Stomach (tissue), 9 donors: Measurements from ENCODE around the gene CD300C. TPM values are rescaled to one million over a fixed set of nuclear protein-coding genes. Genes with fewer than 3 reads are reported as not detected.
A peak's percentile ranks its signal among the peaks of the same experiment; 100 is the strongest.

ENCODE experiments used
- DNase-seq, 2 donors: peaks; one replicate each; pipeline versions ENCODE4 v3.0.0 to v3.0.0-alpha.2; 2013 to 2019
- H3K27ac ChIP-seq, 5 donors: fragments of 200-600 bp in 4 of 5; sonication (generic) in 4 of 5; one replicate each; pipeline ENCODE4 v1.5.1; 2013 to 2019; ENCODE audit warnings: mild to moderate bottlenecking in 1 of 5, moderate library complexity in 1 of 5
- H3K27me3 ChIP-seq, 3 donors: fragments of 200-600 bp; sonication (generic); one replicate each; pipeline ENCODE4 v1.5.1; 2017 to 2019; ENCODE audit warnings: mixed run types in 1 of 3
- H3K36me3 ChIP-seq, 4 donors: fragments of 200-600 bp; sonication (generic); 1 replicate in 3 of 4; 2 replicates in 1 of 4; pipeline ENCODE4 v1.5.1; 2016 to 2019
- H3K4me1 ChIP-seq, 4 donors: fragments of 200-600 bp; sonication (generic); one replicate each; pipeline ENCODE4 v1.5.1; 2016 to 2019
- H3K4me3 ChIP-seq, 4 donors: fragments of 200-600 bp; sonication (generic) in 3 of 4; one replicate each; pipeline ENCODE4 v1.5.1; 2016 to 2019; ENCODE audit warnings: mild to moderate bottlenecking in 1 of 4
- H3K9me3 ChIP-seq, 4 donors: fragments of 200-600 bp; sonication (generic); one replicate each; pipeline ENCODE4 v1.5.1; 2016 to 2019
- EP300 ChIP-seq: sonication (generic); formaldehyde crosslinking; IDR thresholded peaks from one replicate; pipeline ENCODE4 v1.6.1; 2017; ENCODE audit warnings: antibody characterized with exemption
- POLR2A ChIP-seq, 4 donors: fragments of 450-650 bp; IDR thresholded peaks; one replicate each; pipeline ENCODE4 v1.6.1; 2016; ENCODE audit warnings: antibody characterized with exemption in 4 of 4, control low read depth in 2 of 4, mild to moderate bottlenecking in 1 of 4, moderate library complexity in 1 of 4
- POLR2AphosphoS5 ChIP-seq, 3 donors: sonication (generic); formaldehyde crosslinking; IDR thresholded peaks; one replicate each; pipeline ENCODE4 v1.6.1; 2016; ENCODE audit warnings: antibody characterized with exemption in 3 of 3
- WGBS, 5 donors: extraction: QIAGEN DNeasy Blood & Tissue Kit in 3 of 5; methylation state at CpG; one replicate each; pipeline versions ENCODE4 v1.1.5 to v1.1.7; 2013 to 2018; 5-methylcytosine and 5-hydroxymethylcytosine counted together
- intact Hi-C: fragments of 100-400 bp; cut with DNase I; formaldehyde crosslinking; loops from one replicate; pipeline ENCODE4 v1.15.1; 2023; ENCODE audit warnings: low total_unique reads
- polyA plus RNA-seq, 3 donors: library from polyadenylated mRNA; stranded (reverse); fragments of 200-250 nt; gene quantifications; one replicate each; pipeline ENCODE4 v1.2.3, GENCODE V29; 2013
- total RNA-seq, 5 donors: library from RNA; depleted of rRNA; stranded (reverse); fragments of >200 nt; gene quantifications; one replicate each; pipeline versions ENCODE4 v1.1.0 to v1.2.3, GENCODE V29; 2014 to 2016
- TF ChIP-seq, protein P1 (sequence below), 7 experiments: fragments of 450-650 bp in 4 of 7; fragments of 200-600 bp in 3 of 7; sonication (generic) in 3 of 7; IDR thresholded peaks; one replicate each; pipeline ENCODE4 v1.5.1; 2016 to 2019; ENCODE audit warnings: antibody characterized with exemption in 7 of 7, control low read depth in 2 of 7, mild to moderate bottlenecking in 1 of 7
- donor health status: healthy with polysubstance abuse.
- donor health status: Bipolar disorder and iron deficiency.
- donor health status: healthy.

Gene CD300C
- total and polyA plus RNA-seq, 8 donors, result 0.13 to 1.6 (median 0.75) TPM; not detected in 5

DNA sequence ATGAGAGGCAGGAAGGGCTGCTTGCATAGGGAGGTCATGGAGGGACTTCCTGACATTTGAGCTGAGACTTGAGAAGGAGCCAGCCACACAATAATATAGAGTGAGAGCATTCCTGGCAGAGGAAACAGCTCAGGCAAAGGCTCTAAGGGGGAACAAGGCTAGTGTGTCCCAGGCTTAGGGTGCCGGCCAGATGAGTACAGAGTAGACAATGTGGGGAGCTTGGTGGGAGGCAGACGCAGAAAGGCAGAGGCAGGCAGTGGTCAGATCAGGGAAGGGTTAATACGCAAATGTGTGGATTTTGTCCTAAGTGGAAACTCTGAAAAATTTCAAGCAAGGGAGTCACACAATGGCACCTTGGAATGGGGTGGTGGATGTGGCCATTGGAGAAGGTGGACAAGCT, 45.9 kb downstream of the CD300C start:
- H3K27ac ChIP-seq, result no peak overlapping the region
- no peaks in the 10 kb centered on the region for H3K27me3 ChIP-seq
- 81 to 94% (median 88%) methylated on average over 3 of the region's 3 CpGs for WGBS, 5 donors
- no peaks in the 10 kb centered on the region for H3K36me3 ChIP-seq
- H3K4me1 ChIP-seq, result no peaks in the 10 kb centered on the region
- DNase-seq, result no peak
- TF ChIP-seq POLR2AphosphoS5 (IDR thresholded peaks at IDR 0.05) (no peak), EP300 (no peak), POLR2A (IDR thresholded peaks at IDR 0.05) (no peak)
- TF ChIP-seq, protein P1, sequence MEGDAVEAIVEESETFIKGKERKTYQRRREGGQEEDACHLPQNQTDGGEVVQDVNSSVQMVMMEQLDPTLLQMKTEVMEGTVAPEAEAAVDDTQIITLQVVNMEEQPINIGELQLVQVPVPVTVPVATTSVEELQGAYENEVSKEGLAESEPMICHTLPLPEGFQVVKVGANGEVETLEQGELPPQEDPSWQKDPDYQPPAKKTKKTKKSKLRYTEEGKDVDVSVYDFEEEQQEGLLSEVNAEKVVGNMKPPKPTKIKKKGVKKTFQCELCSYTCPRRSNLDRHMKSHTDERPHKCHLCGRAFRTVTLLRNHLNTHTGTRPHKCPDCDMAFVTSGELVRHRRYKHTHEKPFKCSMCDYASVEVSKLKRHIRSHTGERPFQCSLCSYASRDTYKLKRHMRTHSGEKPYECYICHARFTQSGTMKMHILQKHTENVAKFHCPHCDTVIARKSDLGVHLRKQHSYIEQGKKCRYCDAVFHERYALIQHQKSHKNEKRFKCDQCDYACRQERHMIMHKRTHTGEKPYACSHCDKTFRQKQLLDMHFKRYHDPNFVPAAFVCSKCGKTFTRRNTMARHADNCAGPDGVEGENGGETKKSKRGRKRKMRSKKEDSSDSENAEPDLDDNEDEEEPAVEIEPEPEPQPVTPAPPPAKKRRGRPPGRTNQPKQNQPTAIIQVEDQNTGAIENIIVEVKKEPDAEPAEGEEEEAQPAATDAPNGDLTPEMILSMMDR (IDR thresholded peaks at IDR 0.05), result no peak
- no peak overlapping the region for H3K4me3 ChIP-seq
- H3K9me3 ChIP-seq, result no peaks in the 10 kb centered on the region
- intact Hi-C loops, result no loop called here

DNA sequence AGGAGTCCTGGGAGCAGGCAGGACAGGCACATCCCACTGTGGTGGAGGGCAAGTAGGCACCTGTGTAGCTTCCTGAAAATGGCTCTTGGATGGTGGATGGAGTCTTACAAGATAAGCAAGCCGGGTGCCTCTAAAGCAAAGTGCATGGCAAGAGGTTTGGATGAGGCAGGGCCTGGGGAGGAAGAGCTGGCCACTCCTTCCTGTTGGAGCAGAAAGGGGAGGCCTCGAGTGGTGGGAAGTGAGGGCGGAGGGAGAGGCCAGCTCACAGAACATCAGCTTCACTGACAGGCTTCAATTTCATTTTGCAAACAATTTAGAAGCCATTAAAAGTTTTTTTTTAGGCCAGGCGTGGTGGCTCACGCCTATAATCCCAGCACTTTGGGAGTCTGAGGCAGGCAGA, 48.4 kb downstream of the CD300C start:
- no peaks in the 10 kb centered on the region for H3K9me3 ChIP-seq
- no peaks in the 10 kb centered on the region for H3K36me3 ChIP-seq
- H3K4me3 ChIP-seq, result no peak overlapping the region
- WGBS, 5 donors, result 57 to 72% (median 65%) methylated on average over 5 of the region's 5 CpGs
- no peak for DNase-seq
- H3K4me1 ChIP-seq, result peaks cover 0 to 9% (median 0%) of the 10 kb centered on the region in 4 donors
- TF ChIP-seq, protein P1 (IDR thresholded peaks at IDR 0.05), result no peak
- no peak for TF ChIP-seq POLR2A (IDR thresholded peaks at IDR 0.05)
- no peak for TF ChIP-seq EP300
- TF ChIP-seq POLR2AphosphoS5 (IDR thresholded peaks at IDR 0.05), result no peak
- intact Hi-C loops, result no loop called here
- no peaks in the 10 kb centered on the region for H3K27me3 ChIP-seq
- H3K27ac ChIP-seq, result no peak overlapping the region

DNA sequence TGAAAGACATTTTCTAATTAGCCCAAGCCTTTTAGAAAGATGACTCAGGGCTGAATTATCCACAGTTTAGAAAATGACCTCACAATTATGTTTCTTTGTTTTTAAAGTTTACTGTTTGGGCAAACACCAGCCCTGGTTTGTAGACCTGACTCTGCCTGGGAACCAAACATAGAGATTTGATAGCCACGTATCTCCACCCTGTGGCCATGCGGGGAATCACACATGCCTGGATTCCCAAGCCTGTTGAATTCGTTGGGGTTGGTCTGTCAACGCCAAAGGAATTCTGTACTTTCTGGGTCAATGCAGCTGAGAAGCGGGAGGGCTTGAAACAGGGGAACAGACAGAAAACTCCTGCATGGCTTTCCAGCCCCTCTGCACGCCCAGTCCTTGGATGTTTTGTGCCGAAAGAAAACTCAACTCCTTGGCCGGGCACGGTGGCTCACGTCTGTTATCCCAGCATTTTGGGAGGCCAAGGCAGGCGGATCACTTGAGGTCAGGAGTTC, 52.5 kb downstream of the CD300C start:
- Histone ChIP-seq H3K4me3 (no peak overlapping the region), H3K4me1 (peaks cover 0 to 9% (median 0%) of the 10 kb centered on the region in 4 donors), H3K27ac (no peak overlapping the region), H3K9me3 (no peaks in the 10 kb centered on the region), H3K36me3 (no peaks in the 10 kb centered on the region), H3K27me3 (no peaks in the 10 kb centered on the region)
- DNase-seq, result peak; percentile 78 to 87
- intact Hi-C loops, result no loop called here
- TF ChIP-seq, protein P1 (IDR thresholded peaks at IDR 0.05), result peak in 6 of 7 experiments; percentile 21 to 96 (median 94)
- TF ChIP-seq POLR2AphosphoS5 (IDR thresholded peaks at IDR 0.05) (peak in 1 of 3 donors; percentile 11), EP300 (no peak)
- 33 to 39% (median 36%) methylated on average over 10 to 11 of the region's 11 CpGs for WGBS, 5 donors

DNA sequence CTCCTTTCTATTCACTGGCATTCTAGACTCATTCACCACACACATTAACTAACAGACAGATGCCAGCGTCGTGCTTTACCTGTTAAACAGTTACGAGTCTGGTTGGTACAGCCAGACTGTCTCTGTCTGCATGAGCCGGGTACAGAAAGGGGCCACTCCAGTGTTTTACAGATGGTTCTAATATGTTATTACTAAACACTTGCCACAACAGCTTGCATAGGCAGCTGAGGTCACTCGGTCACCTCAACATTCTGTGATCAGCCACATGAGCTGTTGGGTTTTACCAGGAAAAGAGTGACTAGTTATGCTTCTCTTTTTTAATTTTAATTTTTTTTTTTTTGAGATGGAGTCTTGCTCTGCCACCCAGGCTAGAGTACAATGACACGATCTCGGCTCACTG, 54.3 kb downstream of the CD300C start:
- no peak for DNase-seq
- no peak overlapping the region for H3K27ac ChIP-seq
- WGBS, 5 donors, result 78 to 87% (median 84%) methylated on average over 7 of the region's 7 CpGs
- no peak for TF ChIP-seq POLR2A (IDR thresholded peaks at IDR 0.05)
- TF ChIP-seq, protein P1 (IDR thresholded peaks at IDR 0.05), result no peak
- TF ChIP-seq POLR2AphosphoS5 (IDR thresholded peaks at IDR 0.05), result no peak
- TF ChIP-seq EP300, result no peak
- no peaks in the 10 kb centered on the region for H3K27me3 ChIP-seq
- peaks cover 0 to 9% (median 0%) of the 10 kb centered on the region in 4 donors for H3K4me1 ChIP-seq
- intact Hi-C loops, result no loop called here
- H3K36me3 ChIP-seq, result no peaks in the 10 kb centered on the region
- no peaks in the 10 kb centered on the region for H3K9me3 ChIP-seq
- H3K4me3 ChIP-seq, result no peak overlapping the region

Other genes with a start within 250 kb of the CD300C start
- 10 to 100 TPM in 1 of 5 donors, under 1 TPM in 1, not detected in 3; 0.58 to 44.3 TPM for gene KIF19, start 219.9 kb downstream of the CD300C start, total RNA-seq
- gene KIF19, start 219.9 kb downstream of the CD300C start, polyA plus RNA-seq, result under 1 TPM; 0.20 to 0.62 (median 0.46) TPM
- not detected for gene BTBD17, start 184.2 kb downstream of the CD300C start, total RNA-seq
- gene BTBD17, start 184.2 kb downstream of the CD300C start, polyA plus RNA-seq, result not detected
- gene GPR142, start 178.6 kb downstream of the CD300C start, total RNA-seq, result not detected
- not detected for gene GPR142, start 178.6 kb downstream of the CD300C start, polyA plus RNA-seq
- 100 to 1,000 TPM in 4 of 5 donors, 10 to 100 TPM in 1; 66.5 to 321 (median 141) TPM for gene GPRC5C, start 114.0 kb downstream of the CD300C start, total RNA-seq
- 100 to 1,000 TPM in 2 of 3 donors, 10 to 100 TPM in 1; 84.5 to 145 (median 117) TPM for gene GPRC5C, start 114.0 kb downstream of the CD300C start, polyA plus RNA-seq
- gene CD300A, start 79.5 kb downstream of the CD300C start, total RNA-seq, result 1 to 10 TPM in 3 of 5 donors, not detected in 2; 3.1 to 8.0 (median 5.3) TPM
- 1 to 10 TPM; 1.8 to 4.7 (median 2.7) TPM for gene CD300A, start 79.5 kb downstream of the CD300C start, polyA plus RNA-seq
- gene CD300LB, start 14.6 kb downstream of the CD300C start, total RNA-seq, result not detected
- under 1 TPM in 1 of 3 donors, not detected in 2; 0.25 TPM for gene CD300LB, start 14.6 kb downstream of the CD300C start, polyA plus RNA-seq
- gene CD300H, start 21.4 kb upstream of the CD300C start, total RNA-seq, result not detected
- not detected for gene CD300H, start 21.4 kb upstream of the CD300C start, polyA plus RNA-seq
- gene CD300LD, start 46.2 kb upstream of the CD300C start, total RNA-seq, result not detected
- gene CD300LD, start 46.2 kb upstream of the CD300C start, polyA plus RNA-seq, result not detected
- gene CD300E, start 77.6 kb upstream of the CD300C start, total RNA-seq, result 1 to 10 TPM in 1 of 5 donors, under 1 TPM in 2, not detected in 2; 0.29 to 7.6 (median 0.73) TPM
- under 1 TPM in 2 of 3 donors, not detected in 1; 0.15 to 0.37 TPM for gene CD300E, start 77.6 kb upstream of the CD300C start, polyA plus RNA-seq
- 1 to 10 TPM in 1 of 5 donors, not detected in 4; 3.9 TPM for gene CD300LF, start 166.8 kb upstream of the CD300C start, total RNA-seq
- under 1 TPM in 2 of 3 donors, not detected in 1; 0.75 to 0.95 TPM for gene CD300LF, start 166.8 kb upstream of the CD300C start, polyA plus RNA-seq
- 1 to 10 TPM in 2 of 5 donors, not detected in 3; 2.0 to 8.7 TPM for gene RAB37, start 191.1 kb upstream of the CD300C start, total RNA-seq
- 10 to 100 TPM in 1 of 3 donors, 1 to 10 TPM in 2; 2.0 to 42.9 (median 5.3) TPM for gene RAB37, start 191.1 kb upstream of the CD300C start, polyA plus RNA-seq
- gene NHERF1, start 202.5 kb upstream of the CD300C start, total RNA-seq, result 100 to 1,000 TPM in 2 of 5 donors, 10 to 100 TPM in 3; 14.9 to 152 (median 81.0) TPM
- 10 to 100 TPM; 76.8 to 92.5 (median 83.7) TPM for gene NHERF1, start 202.5 kb upstream of the CD300C start, polyA plus RNA-seq
- gene NAT9, start 230.2 kb upstream of the CD300C start, total RNA-seq, result 10 to 100 TPM; 15.8 to 33.5 (median 24.0) TPM
- 10 to 100 TPM; 14.5 to 29.7 (median 19.7) TPM for gene NAT9, start 230.2 kb upstream of the CD300C start, polyA plus RNA-seq